Astrocyte (in vitro differentiated cells and primary cell): ENCODE measurements around the gene HECW1. TPM values are rescaled to one million over a fixed set of nuclear protein-coding genes. Genes with fewer than 3 reads are reported as not detected.

Source experiments
- DNase-seq: peaks from one replicate; pipeline ENCODE4 v3.0.0-alpha.2; 2010; ENCODE audit warnings: low read depth
- FAIRE-seq: peaks from 2 replicates; lab custom pipeline; 2011; peaks lifted over from hg19 to GRCh38; lab: Jason Lieb, UNC
- H2AFZ ChIP-seq: 2 replicates; pipeline ENCODE4 v1.6.0; 2012; ENCODE audit warnings: low read depth, low read length, inconsistent platforms
- H3K27ac ChIP-seq: 2 replicates; pipeline ENCODE4 v1.5.1; 2011; ENCODE audit warnings: low read depth, low read length, inconsistent platforms
- H3K27me3 ChIP-seq: 2 replicates; pipeline ENCODE4 v1.6.0; 2011; ENCODE audit warnings: low read length, inconsistent platforms; ENCODE audit not compliant: insufficient read depth
- H3K36me3 ChIP-seq: 2 replicates; pipeline ENCODE4 v1.5.1; 2011; ENCODE audit warnings: low read length, inconsistent platforms; ENCODE audit not compliant: insufficient read depth
- H3K4me1 ChIP-seq: 2 replicates; pipeline ENCODE4 v1.5.1; 2011; ENCODE audit warnings: low read length, inconsistent platforms; ENCODE audit not compliant: insufficient read depth
- H3K4me2 ChIP-seq: 2 replicates; pipeline ENCODE4 v1.6.0; 2012; ENCODE audit warnings: low read length, inconsistent platforms
- H3K4me3 ChIP-seq: 2 replicates; pipeline ENCODE4 v1.5.1; 2011; ENCODE audit warnings: low read depth, mild to moderate bottlenecking, low read length, inconsistent platforms; ENCODE audit not compliant: insufficient read depth
- H3K79me2 ChIP-seq: 2 replicates; pipeline ENCODE4 v1.6.0; 2012; ENCODE audit warnings: mild to moderate bottlenecking, low read length, inconsistent platforms; ENCODE audit not compliant: insufficient read depth
- H3K9ac ChIP-seq: 2 replicates; pipeline ENCODE4 v1.6.0; 2012; ENCODE audit warnings: mild to moderate bottlenecking, low read length, inconsistent platforms
- H3K9me3 ChIP-seq: 2 replicates; pipeline ENCODE4 v1.5.1; 2012; ENCODE audit warnings: low read depth, mild to moderate bottlenecking, low read length, inconsistent platforms; ENCODE audit not compliant: insufficient read depth
- H4K20me1 ChIP-seq: 2 replicates; pipeline ENCODE4 v1.6.0; 2012; ENCODE audit warnings: low read length, inconsistent platforms; ENCODE audit not compliant: insufficient read depth
- H3K27ac Mint-ChIP-seq: one replicate; pipeline ENCODE4 v1.8.0; 2021; ENCODE audit warnings: mild to moderate bottlenecking, mixed read lengths; ENCODE audit not compliant: unreplicated experiment
- H3K27me3 Mint-ChIP-seq: one replicate; pipeline ENCODE4 v1.8.0; 2021; ENCODE audit warnings: low read depth, mixed read lengths; ENCODE audit not compliant: unreplicated experiment
- H3K36me3 Mint-ChIP-seq: one replicate; pipeline ENCODE4 v1.8.0; 2021; ENCODE audit warnings: low read depth, mixed read lengths; ENCODE audit not compliant: unreplicated experiment
- H3K4me1 Mint-ChIP-seq: one replicate; pipeline ENCODE4 v1.8.0; 2021; ENCODE audit warnings: low read depth, mixed read lengths; ENCODE audit not compliant: unreplicated experiment
- H3K4me3 Mint-ChIP-seq: one replicate; pipeline ENCODE4 v1.8.0; 2021; ENCODE audit warnings: mild to moderate bottlenecking, moderate library complexity, mixed read lengths; ENCODE audit not compliant: unreplicated experiment
- H3K9me3 Mint-ChIP-seq: one replicate; pipeline ENCODE4 v1.8.0; 2021; ENCODE audit warnings: mild to moderate bottlenecking, mixed read lengths; ENCODE audit not compliant: unreplicated experiment
- CTCF ChIP-seq: IDR thresholded peaks from 2 replicates; pipeline ENCODE4 v1.5.1; 2011; ENCODE audit warnings: low read depth, mild to moderate bottlenecking, inconsistent platforms, low read length, moderate library complexity; ENCODE audit not compliant: insufficient read depth
- EZH2 ChIP-seq: IDR thresholded peaks from 2 replicates; pipeline ENCODE4 v1.6.1; 2012; ENCODE audit warnings: mild to moderate bottlenecking, low read length, inconsistent platforms; ENCODE audit not compliant: insufficient read depth
- total RNA-seq: library from RNA; stranded (reverse); gene quantifications from 2 replicates; pipeline ENCODE4 v1.2.1, GENCODE V29; 2021

HECW1 gene
- total RNA-seq, 1 donor from 2014 or later: 3.3 TPM

- Histone ChIP-seq H3K79me2 (no peaks in the 10 kb centered on the region), H3K27me3 (no peaks in the 10 kb centered on the region), H3K9me3 (peaks cover 6% of the 10 kb centered on the region), H3K4me2 (no peak overlapping the region), H3K9ac (no peak overlapping the region), H4K20me1 (no peaks in the 10 kb centered on the region), H3K27ac (no peak overlapping the region), H3K4me3 (no peak overlapping the region), H3K4me1 (peaks cover 6% of the 10 kb centered on the region), H2AFZ (no peak overlapping the region), H3K36me3 (no peaks in the 10 kb centered on the region)
- Mint-ChIP-seq H3K9me3 (peaks cover 13% of the 10 kb centered on the region), H3K27ac (peak overlapping the region; percentile 69), H3K4me1 (peaks cover 15% of the 10 kb centered on the region), H3K36me3 (peaks cover 2% of the 10 kb centered on the region), H3K4me3 (no peak overlapping the region), H3K27me3 (no peaks in the 10 kb centered on the region)
- FAIRE-seq (no peak), DNase-seq (no peak)
- no peak for TF ChIP-seq EZH2
- no peak for TF ChIP-seq CTCF
These were observed 179.9 kb downstream of the HECW1 start for GRCh38 chr7:43292384-43292783.

- H4K20me1 ChIP-seq: no peaks in the 10 kb centered on the region
- no peak overlapping the region for H3K27ac ChIP-seq
- no peaks in the 10 kb centered on the region for H3K79me2 ChIP-seq
- peaks cover 6% of the 10 kb centered on the region for H3K9me3 ChIP-seq
- TF ChIP-seq EZH2 (no peak), CTCF (no peak)
- no peak overlapping the region for H3K4me3 ChIP-seq
- no peak overlapping the region for H2AFZ ChIP-seq
- H3K27me3 ChIP-seq: peaks cover under 1% of the 10 kb centered on the region
- Mint-ChIP-seq H3K27ac (no peak overlapping the region), H3K4me3 (no peak overlapping the region), H3K36me3 (peaks cover 2% of the 10 kb centered on the region), H3K9me3 (peaks cover 13% of the 10 kb centered on the region), H3K27me3 (peaks cover under 1% of the 10 kb centered on the region), H3K4me1 (peaks cover 15% of the 10 kb centered on the region)
- H3K9ac ChIP-seq: no peak overlapping the region
- H3K4me1 ChIP-seq: peaks cover 6% of the 10 kb centered on the region
- FAIRE-seq (peak; percentile 87), DNase-seq (peak; percentile 82)
- H3K36me3 ChIP-seq: no peaks in the 10 kb centered on the region
- peak overlapping the region; percentile 28 for H3K4me2 ChIP-seq
These were observed 181.7 kb downstream of the HECW1 start for GRCh38 chr7:43294080-43294630.

DNA sequence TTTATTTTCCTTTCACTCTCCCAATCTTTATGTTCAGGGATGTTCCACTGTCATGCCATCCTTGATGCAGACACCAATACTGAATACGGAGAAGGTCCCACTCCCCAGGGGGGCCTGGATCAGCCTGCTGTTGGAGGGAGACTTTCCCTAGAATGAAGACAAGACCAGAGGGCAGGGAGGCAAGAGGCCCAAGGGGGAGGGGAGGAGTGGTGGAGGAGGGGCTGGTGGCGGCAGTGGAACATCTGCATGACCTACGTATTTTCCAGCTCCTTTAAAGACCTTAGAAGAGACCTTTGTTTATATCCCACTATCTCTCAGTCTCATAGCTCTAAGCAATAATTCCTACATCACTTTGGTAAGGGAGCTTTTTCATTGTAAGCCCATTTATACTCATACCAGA lies 183.0 kb downstream of the HECW1 start:
- Histone ChIP-seq H3K27ac (no peak overlapping the region), H3K9me3 (peaks cover 6% of the 10 kb centered on the region), H3K27me3 (peaks cover 2% of the 10 kb centered on the region), H3K9ac (no peak overlapping the region), H3K4me1 (peaks cover 6% of the 10 kb centered on the region), H3K79me2 (no peaks in the 10 kb centered on the region), H2AFZ (no peak overlapping the region), H4K20me1 (no peaks in the 10 kb centered on the region), H3K36me3 (no peaks in the 10 kb centered on the region), H3K4me3 (no peak overlapping the region), H3K4me2 (no peak overlapping the region)
- H3K4me3 Mint-ChIP-seq: no peak overlapping the region
- no peak overlapping the region for H3K27ac Mint-ChIP-seq
- TF ChIP-seq EZH2 (no peak), CTCF (no peak)
- FAIRE-seq (no peak), DNase-seq (no peak)
- H3K4me1 Mint-ChIP-seq: peaks cover 15% of the 10 kb centered on the region
- peaks cover 2% of the 10 kb centered on the region for H3K36me3 Mint-ChIP-seq
- H3K27me3 Mint-ChIP-seq: peaks cover 13% of the 10 kb centered on the region
- H3K9me3 Mint-ChIP-seq: peaks cover 8% of the 10 kb centered on the region
